WI38 (cell line): ENCODE measurements around the gene GJD3.
"Not testable (repeated sequence)": the region's sequence is repeated elsewhere in the genome, so short reads cannot be mapped to it uniquely, and the experiment has no call there.

ENCODE experiments used
- H3K4me3 ChIP-seq: 2 replicates; pipeline ENCODE4 v1.5.1; 2011; ENCODE audit warnings: low read depth, mild to moderate bottlenecking, control low read depth, low read length
- CTCF ChIP-seq: IDR thresholded peaks from 2 replicates; pipeline ENCODE4 v1.5.1; 2012; ENCODE audit warnings: low read depth, mild to moderate bottlenecking, control low read depth, low read length

Gene GJD3

GRCh38 chr17:40402668-40403067, 38.1 kb upstream of the GJD3 start:
- TF ChIP-seq CTCF, result no peak
- H3K4me3 ChIP-seq, result no peak overlapping the region

DNA sequence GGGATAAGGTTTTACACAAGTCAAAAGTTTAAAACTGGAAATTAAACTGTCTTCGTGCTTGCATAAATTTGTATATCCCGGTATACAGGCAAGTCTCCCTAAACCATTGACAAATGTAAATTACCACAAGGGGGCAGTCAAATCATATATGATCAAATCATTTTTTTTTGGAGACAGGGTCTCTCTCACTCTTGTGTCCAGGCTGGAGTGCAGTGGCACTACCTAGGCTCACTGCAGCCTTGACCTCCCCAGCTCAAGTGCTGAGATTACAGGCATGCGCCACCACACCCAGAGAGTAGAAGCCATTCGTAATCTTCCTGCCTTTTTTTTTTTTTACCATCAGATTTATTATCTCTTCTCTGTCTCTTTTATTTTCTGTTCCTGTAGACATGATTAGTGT, 34.6 kb upstream of the GJD3 start:
- no peak overlapping the region for H3K4me3 ChIP-seq
- no peak for TF ChIP-seq CTCF

- not testable (repeated sequence) for H3K4me3 ChIP-seq
These were observed 22.0 kb upstream of the GJD3 start for GRCh38 chr17:40386555-40386954.

DNA sequence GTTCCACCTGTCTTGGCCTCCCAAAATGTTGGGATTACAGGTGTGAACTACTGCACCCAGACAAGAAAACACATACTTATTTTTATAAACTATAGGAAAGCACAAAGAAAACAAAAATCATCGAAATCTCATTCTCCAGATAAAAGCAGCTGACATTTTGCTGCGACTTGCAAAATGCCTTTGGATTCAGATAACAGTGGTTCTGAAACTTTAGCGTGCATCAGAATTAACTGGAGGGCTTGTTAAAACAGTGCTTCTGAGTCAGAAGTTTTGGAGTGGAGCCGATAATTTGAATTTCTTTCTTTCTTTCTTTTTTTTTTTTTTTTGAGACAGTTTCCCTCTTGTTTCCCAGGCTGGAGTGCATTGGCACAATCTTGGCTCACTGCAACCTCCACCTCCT, 17.7 kb upstream of the GJD3 start:
- no peak overlapping the region for H3K4me3 ChIP-seq
- no peak for TF ChIP-seq CTCF

DNA sequence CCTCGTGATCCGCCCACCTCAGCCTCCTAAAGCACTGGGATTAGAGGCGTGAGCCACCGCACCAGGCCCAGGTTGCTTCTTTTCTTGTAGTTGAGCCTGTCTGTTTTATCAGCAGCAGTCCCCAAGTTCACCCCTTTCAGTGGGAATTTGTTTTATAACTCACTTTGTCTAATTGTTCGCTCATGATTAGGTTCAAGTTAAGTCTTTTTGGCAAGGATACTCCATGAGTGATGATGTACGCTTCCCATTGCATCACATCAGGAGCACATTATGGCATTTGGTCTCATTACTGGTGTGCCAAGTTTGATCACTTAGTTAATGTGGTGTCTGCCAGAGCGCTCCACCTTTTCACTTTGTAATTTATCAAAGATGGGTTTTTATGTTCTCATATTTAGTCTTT, 14.4 kb upstream of the GJD3 start:
- no peak for TF ChIP-seq CTCF
- no peak overlapping the region for H3K4me3 ChIP-seq

DNA sequence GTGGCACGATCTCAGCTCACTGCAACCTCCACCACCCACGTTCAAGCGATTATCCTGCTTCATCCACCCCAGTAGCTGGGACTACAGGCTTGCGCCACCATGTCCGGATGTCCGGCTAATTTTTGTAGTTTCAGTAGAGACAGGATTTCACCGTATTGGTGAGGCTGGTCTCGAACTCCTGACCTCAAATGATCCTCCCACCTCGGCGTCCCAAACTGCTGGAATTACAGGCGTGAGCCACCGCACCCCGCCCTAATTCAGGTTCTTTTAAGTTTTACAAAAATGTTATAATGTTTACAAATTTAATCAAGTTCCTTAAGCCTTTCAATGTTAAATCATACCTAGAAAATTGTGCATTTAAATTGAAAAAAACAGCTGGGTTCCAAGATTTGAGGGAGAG, 13.3 kb upstream of the GJD3 start:
- TF ChIP-seq CTCF, result no peak
- H3K4me3 ChIP-seq, result no peak overlapping the region

DNA sequence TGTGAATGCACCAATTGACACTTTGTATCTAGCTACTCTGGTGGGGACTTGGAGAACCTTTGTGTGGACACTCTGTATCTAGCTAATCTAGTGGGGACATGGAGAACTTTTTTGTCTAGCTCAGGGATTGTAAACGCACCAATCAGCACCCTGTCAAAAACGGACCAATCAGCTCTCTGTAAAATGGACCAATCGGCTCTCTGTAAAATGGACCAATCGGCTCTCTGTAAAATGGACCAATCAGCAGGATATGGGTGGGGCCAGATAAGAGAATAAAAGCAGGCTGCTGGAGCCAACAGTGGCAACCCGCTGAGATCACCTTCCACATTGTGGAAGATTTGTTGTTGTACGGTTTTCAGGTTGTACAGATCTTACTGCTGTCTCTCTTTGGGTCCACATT, 12.0 kb upstream of the GJD3 start:
- not testable (repeated sequence) for H3K4me3 ChIP-seq

DNA sequence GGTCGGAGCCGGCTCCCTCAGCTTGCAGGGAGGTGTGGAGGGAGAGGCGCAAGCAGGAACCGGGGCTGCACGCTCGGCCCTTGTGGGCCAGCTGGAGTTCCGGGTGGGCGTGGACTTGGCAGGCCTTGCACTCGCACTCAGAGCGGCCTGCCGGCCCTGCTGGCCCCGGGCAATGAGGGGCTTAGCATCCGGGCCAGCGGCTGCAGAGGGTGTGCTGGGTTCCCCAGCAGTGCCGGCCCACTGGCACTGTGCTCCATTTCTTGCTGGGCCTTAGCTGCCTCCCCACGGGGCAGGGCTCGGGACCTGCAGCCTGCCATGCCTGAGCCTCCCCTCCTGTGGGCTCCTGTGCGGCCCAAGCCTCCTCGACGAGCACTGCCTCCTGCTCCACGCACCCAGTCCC, 11.2 kb upstream of the GJD3 start:
- H3K4me3 ChIP-seq, result not testable (repeated sequence)

DNA sequence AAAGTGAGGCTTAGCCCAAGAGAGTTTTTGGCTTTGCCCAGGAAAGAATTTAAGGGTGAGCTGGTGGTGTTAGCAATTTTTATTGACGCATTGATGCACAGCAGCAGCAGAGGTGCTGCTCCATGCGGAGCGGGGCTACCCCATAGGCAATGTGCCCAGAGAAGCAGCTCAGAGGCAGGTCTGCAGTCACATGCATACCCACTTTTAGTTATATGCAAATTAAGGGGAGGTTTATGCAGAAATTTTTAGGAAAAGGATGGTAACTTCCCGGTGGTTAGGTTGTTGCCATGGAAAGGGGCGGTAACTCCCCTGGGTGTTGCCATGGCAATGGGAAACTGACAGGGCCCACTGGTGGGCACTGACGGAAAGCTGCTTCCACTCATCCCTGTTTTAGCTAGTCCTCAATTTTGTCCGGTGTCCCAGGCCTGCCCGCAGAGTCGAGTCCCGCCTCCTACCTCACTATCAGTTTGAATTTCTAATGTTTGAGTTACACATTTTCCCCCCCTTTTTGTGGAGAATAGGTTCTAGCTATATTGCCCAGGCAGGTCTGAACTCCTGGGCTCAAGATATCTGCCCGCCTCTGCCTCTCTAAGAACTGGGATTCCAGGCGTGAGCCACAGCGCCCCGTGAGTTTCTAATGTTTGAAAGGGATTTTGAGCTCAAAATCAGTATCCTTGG, 10.4 kb upstream of the GJD3 start:
- no peak for TF ChIP-seq CTCF
- H3K4me3 ChIP-seq, result no peak overlapping the region
